K562 (cell line): Measurements from ENCODE around the gene STAB2. TPM values are rescaled to one million over a fixed set of nuclear protein-coding genes. Genes with fewer than 3 reads are reported as not detected.

Experiments
- ATAC-seq: fragments of 200-7000 bp; cut with Tn5 transposase; 3 replicates; pipeline ENCODE4 v1.9.1; 2020; ENCODE audit warnings: moderate library complexity
- BruUV-seq: library from RNA; stranded (reverse); fragments of 400-500 nt; replicated peaks from 2 replicates; lab custom pipeline; 2021; lab: Mats Ljungman, UMichigan
- CTCF ChIA-PET: fragments of 300-600 bp; formaldehyde crosslinking; extraction: SDS; loops from one replicate; lab custom pipeline; 2021; ENCODE audit warnings: low intra/inter-chr PET ratio; lab: Yijun Ruan, JAX
- POLR2A ChIA-PET: fragments of 300-600, 350-650 bp; sonication (Branson Sonifier 250); formaldehyde crosslinking; extraction: SDS; loops from one replicate; lab custom pipeline; 2021; ENCODE audit warnings: antibody characterized with exemption, inconsistent platforms; lab: Yijun Ruan, JAX
- DNase-seq, 4 experiments: peaks; one replicate each; pipeline versions ENCODE4 v3.0.0 to v3.0.0-alpha.2; 2011 to 2018; ENCODE audit warnings: low spot score in 3 of 4, mixed read lengths in 3 of 4; ENCODE audit errors: extremely low read depth in 1 of 4
- FAIRE-seq: peaks from 2 replicates; lab custom pipeline; 2011; peaks lifted over from hg19 to GRCh38; lab: Jason Lieb, UNC
- H2AFZ ChIP-seq: 2 replicates; pipeline ENCODE4 v1.6.0; 2011; ENCODE audit warnings: low read depth, low read length, control low read depth, inconsistent platforms
- H3K27ac ChIP-seq: fragments of 200-600 bp; 3 replicates; pipeline ENCODE4 v1.8.0; 2011; ENCODE audit warnings: low read depth, mild to moderate bottlenecking, control low read depth, inconsistent platforms, low read length, moderate library complexity, mixed read lengths; ENCODE audit errors: extremely low read depth
- H3K27me3 ChIP-seq, 2 experiments: fragments of 300-600 bp in 1 of 2; 2 replicates in 1 of 2; 3 replicates in 1 of 2; pipeline versions ENCODE4 v1.6.0 to v1.8.0; 2011; ENCODE audit warnings: inconsistent platforms in 2 of 2, low read length in 2 of 2, mild to moderate bottlenecking in 1 of 2, mixed read lengths in 1 of 2, moderate library complexity in 1 of 2; ENCODE audit not compliant: control insufficient read depth in 2 of 2, insufficient read depth in 2 of 2
- H3K36me3 ChIP-seq: fragments of 300-600 bp; 3 replicates; pipeline ENCODE4 v1.8.0; 2011; ENCODE audit warnings: mild to moderate bottlenecking, low read length, inconsistent platforms; ENCODE audit not compliant: control insufficient read depth, insufficient read depth
- H3K4me1 ChIP-seq, 2 experiments: fragments of 200-600 bp in 1 of 2; replicated peaks in 1 of 2; 2 replicates in 1 of 2; 3 replicates in 1 of 2; pipeline versions ENCODE4 v1.5.1 to v1.8.0; 2011; ENCODE audit warnings: inconsistent platforms in 2 of 2, low read length in 2 of 2, mild to moderate bottlenecking in 1 of 2, mixed read lengths in 1 of 2, moderate library complexity in 1 of 2; ENCODE audit not compliant: control insufficient read depth in 2 of 2, insufficient read depth in 2 of 2
- H3K4me2 ChIP-seq: 2 replicates; pipeline ENCODE4 v1.6.1; 2011; ENCODE audit warnings: low read length, control low read depth, inconsistent platforms, mixed read lengths; ENCODE audit not compliant: insufficient read depth
- H3K4me3 ChIP-seq: fragments of 200-600 bp; sonication (generic), shearing (Covaris generic); 2 replicates; pipeline ENCODE4 v1.5.1; 2016; ENCODE audit warnings: control low read depth, inconsistent platforms
- H3K79me2 ChIP-seq: fragments of 200-600 bp; 3 replicates; pipeline ENCODE4 v1.8.0; 2011; ENCODE audit warnings: low read length, inconsistent platforms; ENCODE audit not compliant: control insufficient read depth, insufficient read depth
- H3K9ac ChIP-seq, 2 experiments: 2 replicates each; pipeline versions ENCODE4 v1.6.0 to v1.6.1; 2011; ENCODE audit warnings: low read depth in 2 of 2, low read length in 2 of 2, control low read depth in 1 of 2, inconsistent platforms in 1 of 2, mild to moderate bottlenecking in 1 of 2, mixed read lengths in 1 of 2; ENCODE audit not compliant: insufficient read depth in 1 of 2
- H3K9me1 ChIP-seq: one replicate; pipeline ENCODE4 v1.6.0; 2011; ENCODE audit warnings: inconsistent platforms, mild to moderate bottlenecking, low read length, moderate library complexity; ENCODE audit not compliant: control insufficient read depth, insufficient read depth
- H3K9me3 ChIP-seq: replicated peaks from 2 replicates; pipeline ENCODE4 v1.5.1; 2011; ENCODE audit warnings: low read depth, low read length, inconsistent platforms; ENCODE audit not compliant: control insufficient read depth, insufficient read depth
- H4K20me1 ChIP-seq: replicated peaks from 2 replicates; pipeline ENCODE4 v1.6.1; 2011; ENCODE audit warnings: low read length, inconsistent platforms, mixed read lengths; ENCODE audit not compliant: control insufficient read depth, insufficient read depth
- HMG20A ChIP-seq: fragments of 450-650 bp; formaldehyde crosslinking; conservative IDR thresholded peaks from 2 replicates; pipeline ENCODE4 v1.4.0; 2020; ENCODE audit warnings: mild to moderate bottlenecking, mixed read lengths
- ZSCAN32 ChIP-seq: fragments of 450-650 bp; formaldehyde crosslinking; IDR thresholded peaks from 2 replicates; pipeline ENCODE4 v1.4.0; 2020; ENCODE audit warnings: mild to moderate bottlenecking, moderate library complexity
- WGBS: fragments of 100-300 bp; shearing (Covaris generic); methylation state at CpG from one replicate; pipeline ENCODE4 v1.1.6; 2016; ENCODE audit warnings: low coverage, mixed read lengths; ENCODE audit not compliant: insufficient coverage; ENCODE audit errors: missing lambda C conversion rate; 5-methylcytosine and 5-hydroxymethylcytosine counted together
- in situ Hi-C: fragments of 300-500 bp; cut with MboI; formaldehyde crosslinking; loops from 4 replicates; pipeline ENCODE4 v1.15.0; 2018; ENCODE audit warnings: inconsistent platforms, mixed read lengths
- intact Hi-C: fragments of 100-400 bp; cut with micrococcal nuclease; formaldehyde crosslinking; loops from 2 replicates; pipeline ENCODE4 v1.14.2; 2022
- polyA plus RNA-seq, 8 experiments: library from polyadenylated mRNA; depleted of rRNA in 4 of 8; stranded (reverse) in 5 of 8; unstranded in 3 of 8; fragments of >200 nt; fragmentation: Nextera tagmentation in 2 of 8; fragmentation: Illumina TruSeq in 1 of 8; extraction: Ambion mirVana in 2 of 8; extraction: Trizol in 1 of 8; gene quantifications; 2 replicates each; pipeline versions ENCODE4 v1.2.1 to v1.2.3, GENCODE V29; 2011 to 2014; ENCODE audit warnings: inconsistent platforms in 1 of 8, missing spikeins in 1 of 8
- total RNA-seq, 7 experiments: library from RNA; depleted of rRNA in 6 of 7; stranded (reverse); fragments of >200 nt in 6 of 7; fragmentation: Illumina TruSeq in 2 of 7; extraction: Trizol in 2 of 7; gene quantifications; 2 replicates each; pipeline versions ENCODE4 v1.2.1 to v1.2.3, GENCODE V29; 2011 to 2021; ENCODE audit warnings: low replicate concordance in 1 of 7
- TF ChIP-seq, protein P1 (sequence below): fragments of 250-450 bp; sonication (Bioruptor Pico); IDR thresholded peaks from 2 replicates; pipeline ENCODE4 v1.5.0; 2022; ENCODE audit warnings: mild to moderate bottlenecking
- TF ChIP-seq, protein P2 (sequence below): fragments of 250-450 bp; sonication (Bioruptor Pico); IDR thresholded peaks from 2 replicates; pipeline ENCODE4 v1.5.0; 2021; ENCODE audit warnings: mild to moderate bottlenecking, borderline replicate concordance
- TF ChIP-seq, protein P3 (sequence below): fragments of 450-650 bp; IDR thresholded peaks from 2 replicates; pipeline ENCODE4 v1.6.1; 2016; ENCODE audit warnings: borderline replicate concordance

Gene STAB2
- total and polyA plus RNA-seq, 9 of the 15 experiments (the other 6 are each of a cell fraction or from before 2014, with no cell fraction given), result 0.10 TPM; not detected in 8

DNA sequence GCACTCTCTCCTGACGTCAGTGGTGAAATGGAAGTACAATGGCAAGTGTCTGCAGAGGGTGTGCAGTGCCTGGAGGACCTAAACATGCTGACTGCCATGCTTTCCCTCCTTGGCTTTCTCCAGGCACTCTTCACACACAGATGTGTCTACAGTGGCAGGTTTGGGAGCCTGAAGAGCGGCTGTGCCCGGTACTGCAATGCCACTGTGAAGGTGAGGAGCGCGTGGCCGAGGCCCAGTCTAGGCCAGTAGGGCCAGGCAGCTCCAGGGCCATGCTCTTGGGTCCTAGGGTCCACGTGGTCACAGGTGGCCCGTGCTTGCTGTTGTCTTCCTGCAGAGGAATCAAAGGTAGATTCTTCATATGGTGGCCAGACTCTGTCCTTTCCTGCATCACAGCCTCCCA is 81.4 kb downstream of the STAB2 start:
- CTCF ChIA-PET, result no interaction called here
- peak; percentile 57 for ATAC-seq

More for the DNA sequence above, 81.4 kb downstream of the STAB2 start:
- no peak for FAIRE-seq
- no TSS peak for BruUV-seq
- H3K9me1 ChIP-seq, result no peaks in the 10 kb centered on the region
- H3K27ac ChIP-seq, result no peak overlapping the region
- no peaks in the 10 kb centered on the region; a peak in 1 of 5 replicates for H3K4me1 ChIP-seq
- no peak overlapping the region for H3K9ac ChIP-seq
- 1% methylated on average over 8 of the region's 8 CpGs for WGBS
- H2AFZ ChIP-seq, result no peak overlapping the region
- H3K9me3 ChIP-seq, result no peaks in the 10 kb centered on the region
- no peak overlapping the region for H3K4me2 ChIP-seq
- H3K79me2 ChIP-seq, result no peaks in the 10 kb centered on the region
- intact Hi-C loops, result no loop called here
- no peaks in the 10 kb centered on the region for H4K20me1 ChIP-seq
- H3K27me3 ChIP-seq, result peaks cover 0 to 35% of the 10 kb centered on the region in 2 experiments; a peak in 4 of 5 replicates
- no peaks in the 10 kb centered on the region for H3K36me3 ChIP-seq
- no peak for DNase-seq
- in situ Hi-C loops, result no loop called here
- POLR2A ChIA-PET, result no interaction called here
- TF ChIP-seq ZSCAN32 (CRISPR knock-in tag) (no peak), HMG20A (CRISPR knock-in tag) (no peak)
- TF ChIP-seq, protein P1, sequence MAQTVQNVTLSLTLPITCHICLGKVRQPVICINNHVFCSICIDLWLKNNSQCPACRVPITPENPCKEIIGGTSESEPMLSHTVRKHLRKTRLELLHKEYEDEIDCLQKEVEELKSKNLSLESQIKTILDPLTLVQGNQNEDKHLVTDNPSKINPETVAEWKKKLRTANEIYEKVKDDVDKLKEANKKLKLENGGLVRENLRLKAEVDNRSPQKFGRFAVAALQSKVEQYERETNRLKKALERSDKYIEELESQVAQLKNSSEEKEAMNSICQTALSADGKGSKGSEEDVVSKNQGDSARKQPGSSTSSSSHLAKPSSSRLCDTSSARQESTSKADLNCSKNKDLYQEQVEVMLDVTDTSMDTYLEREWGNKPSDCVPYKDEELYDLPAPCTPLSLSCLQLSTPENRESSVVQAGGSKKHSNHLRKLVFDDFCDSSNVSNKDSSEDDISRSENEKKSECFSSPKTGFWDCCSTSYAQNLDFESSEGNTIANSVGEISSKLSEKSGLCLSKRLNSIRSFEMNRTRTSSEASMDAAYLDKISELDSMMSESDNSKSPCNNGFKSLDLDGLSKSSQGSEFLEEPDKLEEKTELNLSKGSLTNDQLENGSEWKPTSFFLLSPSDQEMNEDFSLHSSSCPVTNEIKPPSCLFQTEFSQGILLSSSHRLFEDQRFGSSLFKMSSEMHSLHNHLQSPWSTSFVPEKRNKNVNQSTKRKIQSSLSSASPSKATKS, result no peak
- TF ChIP-seq, protein P2, sequence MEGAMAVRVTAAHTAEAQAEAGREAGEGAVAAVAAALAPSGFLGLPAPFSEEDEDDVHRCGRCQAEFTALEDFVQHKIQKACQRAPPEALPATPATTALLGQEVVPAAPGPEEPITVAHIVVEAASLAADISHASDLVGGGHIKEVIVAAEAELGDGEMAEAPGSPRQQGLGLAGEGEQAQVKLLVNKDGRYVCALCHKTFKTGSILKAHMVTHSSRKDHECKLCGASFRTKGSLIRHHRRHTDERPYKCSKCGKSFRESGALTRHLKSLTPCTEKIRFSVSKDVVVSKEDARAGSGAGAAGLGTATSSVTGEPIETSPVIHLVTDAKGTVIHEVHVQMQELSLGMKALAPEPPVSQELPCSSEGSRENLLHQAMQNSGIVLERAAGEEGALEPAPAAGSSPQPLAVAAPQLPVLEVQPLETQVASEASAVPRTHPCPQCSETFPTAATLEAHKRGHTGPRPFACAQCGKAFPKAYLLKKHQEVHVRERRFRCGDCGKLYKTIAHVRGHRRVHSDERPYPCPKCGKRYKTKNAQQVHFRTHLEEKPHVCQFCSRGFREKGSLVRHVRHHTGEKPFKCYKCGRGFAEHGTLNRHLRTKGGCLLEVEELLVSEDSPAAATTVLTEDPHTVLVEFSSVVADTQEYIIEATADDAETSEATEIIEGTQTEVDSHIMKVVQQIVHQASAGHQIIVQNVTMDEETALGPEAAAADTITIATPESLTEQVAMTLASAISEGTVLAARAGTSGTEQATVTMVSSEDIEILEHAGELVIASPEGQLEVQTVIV (CRISPR knock-in tag), result no peak
- TF ChIP-seq, protein P3, sequence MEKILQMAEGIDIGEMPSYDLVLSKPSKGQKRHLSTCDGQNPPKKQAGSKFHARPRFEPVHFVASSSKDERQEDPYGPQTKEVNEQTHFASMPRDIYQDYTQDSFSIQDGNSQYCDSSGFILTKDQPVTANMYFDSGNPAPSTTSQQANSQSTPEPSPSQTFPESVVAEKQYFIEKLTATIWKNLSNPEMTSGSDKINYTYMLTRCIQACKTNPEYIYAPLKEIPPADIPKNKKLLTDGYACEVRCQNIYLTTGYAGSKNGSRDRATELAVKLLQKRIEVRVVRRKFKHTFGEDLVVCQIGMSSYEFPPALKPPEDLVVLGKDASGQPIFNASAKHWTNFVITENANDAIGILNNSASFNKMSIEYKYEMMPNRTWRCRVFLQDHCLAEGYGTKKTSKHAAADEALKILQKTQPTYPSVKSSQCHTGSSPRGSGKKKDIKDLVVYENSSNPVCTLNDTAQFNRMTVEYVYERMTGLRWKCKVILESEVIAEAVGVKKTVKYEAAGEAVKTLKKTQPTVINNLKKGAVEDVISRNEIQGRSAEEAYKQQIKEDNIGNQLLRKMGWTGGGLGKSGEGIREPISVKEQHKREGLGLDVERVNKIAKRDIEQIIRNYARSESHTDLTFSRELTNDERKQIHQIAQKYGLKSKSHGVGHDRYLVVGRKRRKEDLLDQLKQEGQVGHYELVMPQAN, result no peak
- TF ChIP-seq, all 486 proteins: peak for 0
- H3K4me3 ChIP-seq, result no peak overlapping the region
